BLaER1 (cell line): ENCODE data around the gene RTP2.

Experiments
- H3K27ac ChIP-seq: shearing (Covaris generic); formaldehyde crosslinking; 2 replicates; pipeline ENCODE4 v1.8.1; 2022
- H3K27me3 ChIP-seq: shearing (Covaris generic); formaldehyde crosslinking; 2 replicates; pipeline ENCODE4 v1.8.1; 2022
- H3K36me3 ChIP-seq: shearing (Covaris generic); formaldehyde crosslinking; 2 replicates; pipeline ENCODE4 v1.8.1; 2022
- H3K4me1 ChIP-seq: shearing (Covaris generic); formaldehyde crosslinking; 2 replicates; pipeline ENCODE4 v1.8.1; 2022
- H3K4me2 ChIP-seq: shearing (Covaris generic); formaldehyde crosslinking; 2 replicates; pipeline ENCODE4 v1.8.1; 2022
- H3K4me3 ChIP-seq: shearing (Covaris generic); formaldehyde crosslinking; 2 replicates; pipeline ENCODE4 v1.8.1; 2022
- H3K9ac ChIP-seq: shearing (Covaris generic); formaldehyde crosslinking; 2 replicates; pipeline ENCODE4 v1.8.1; 2022
- H3K9me3 ChIP-seq: shearing (Covaris generic); formaldehyde crosslinking; 2 replicates; pipeline ENCODE4 v1.8.1; 2022
- H4K20me1 ChIP-seq: shearing (Covaris generic); formaldehyde crosslinking; 2 replicates; pipeline ENCODE4 v1.8.1; 2022
- Cebpa-rat ChIP-seq: shearing (Covaris generic); IDR thresholded peaks from 2 replicates; pipeline ENCODE4 v1.8.1; 2022

RTP2 gene

DNA sequence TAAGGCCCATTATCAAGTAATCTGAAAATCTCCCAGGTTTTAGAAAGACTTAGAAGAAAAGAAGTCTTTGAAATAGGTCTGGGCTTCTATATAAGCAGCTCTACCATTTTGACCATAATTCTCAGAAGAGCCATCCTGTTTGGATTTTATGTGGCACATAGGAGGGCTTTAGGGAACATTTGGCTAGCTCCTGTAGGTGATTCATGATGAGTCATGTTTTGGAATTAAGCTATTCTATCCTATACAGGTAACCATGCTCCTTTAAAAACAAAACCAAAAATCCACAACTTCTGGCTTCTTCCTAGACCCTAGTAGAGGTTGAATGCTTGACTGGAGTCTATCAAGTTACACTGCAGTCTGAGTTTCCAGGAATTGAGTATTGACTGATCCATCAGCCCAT lies 41.1 kb downstream of the RTP2 start:
- no peaks in the 10 kb centered on the region for H3K27me3 ChIP-seq
- no peak overlapping the region for H3K9ac ChIP-seq
- H3K9me3 ChIP-seq, result no peaks in the 10 kb centered on the region
- H3K4me3 ChIP-seq, result no peak overlapping the region
- H3K4me2 ChIP-seq, result no peak overlapping the region
- H3K36me3 ChIP-seq, result no peaks in the 10 kb centered on the region
- TF ChIP-seq Cebpa-rat, result no peak
- H3K27ac ChIP-seq, result no peak overlapping the region
- H3K4me1 ChIP-seq, result peaks cover 6% of the 10 kb centered on the region
- H4K20me1 ChIP-seq, result no peaks in the 10 kb centered on the region

- Histone ChIP-seq H3K27ac (no peak overlapping the region), H4K20me1 (no peaks in the 10 kb centered on the region), H3K4me1 (no peaks in the 10 kb centered on the region), H3K4me3 (no peak overlapping the region), H3K9ac (no peak overlapping the region), H3K36me3 (no peaks in the 10 kb centered on the region), H3K4me2 (no peak overlapping the region), H3K27me3 (no peaks in the 10 kb centered on the region), H3K9me3 (no peaks in the 10 kb centered on the region)
- no peak for TF ChIP-seq Cebpa-rat
These were observed 51.1 kb downstream of the RTP2 start for GRCh38 chr3:187651282-187651681.
